GM10266 (cell line): ENCODE measurements around the gene DOK5.

Experiments
- DNase-seq: peaks from one replicate; pipeline ENCODE4 v3.0.0; 2012; ENCODE audit errors: extremely low spot score
- CTCF ChIP-seq: IDR thresholded peaks from 2 replicates; pipeline ENCODE4 v1.5.1; 2012; ENCODE audit warnings: mild to moderate bottlenecking, low read depth; ENCODE audit not compliant: control insufficient read depth, insufficient read depth; ENCODE audit errors: missing control alignments

DOK5 gene

DNA sequence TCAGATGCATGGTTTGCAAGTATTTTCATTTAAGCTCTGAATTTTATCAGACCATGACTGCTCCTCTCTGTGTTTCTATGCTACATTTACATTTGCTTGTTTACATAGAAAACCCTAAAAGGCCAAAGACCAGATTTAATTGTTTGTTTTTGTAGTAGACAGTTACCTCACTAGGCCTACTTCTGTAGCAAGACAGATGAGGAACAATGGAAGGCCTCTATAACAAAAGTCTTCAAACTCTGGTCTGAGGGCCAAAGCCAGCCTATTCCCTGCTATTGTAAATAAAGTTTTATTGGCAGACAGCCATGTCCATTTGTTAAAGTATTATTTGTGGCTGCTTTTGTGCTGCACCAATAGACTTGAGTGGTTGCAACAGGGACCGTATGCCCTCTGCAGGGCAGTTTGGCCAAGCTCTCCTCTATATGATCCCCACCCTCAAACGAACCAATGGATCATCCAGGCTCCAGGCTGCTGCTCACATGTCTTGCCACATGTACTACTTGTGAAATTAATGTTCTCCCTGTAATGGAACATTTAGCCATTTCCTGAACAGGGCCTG lies 182.0 kb downstream of the DOK5 start:
- no peak for TF ChIP-seq CTCF
- no peak for DNase-seq

DNA sequence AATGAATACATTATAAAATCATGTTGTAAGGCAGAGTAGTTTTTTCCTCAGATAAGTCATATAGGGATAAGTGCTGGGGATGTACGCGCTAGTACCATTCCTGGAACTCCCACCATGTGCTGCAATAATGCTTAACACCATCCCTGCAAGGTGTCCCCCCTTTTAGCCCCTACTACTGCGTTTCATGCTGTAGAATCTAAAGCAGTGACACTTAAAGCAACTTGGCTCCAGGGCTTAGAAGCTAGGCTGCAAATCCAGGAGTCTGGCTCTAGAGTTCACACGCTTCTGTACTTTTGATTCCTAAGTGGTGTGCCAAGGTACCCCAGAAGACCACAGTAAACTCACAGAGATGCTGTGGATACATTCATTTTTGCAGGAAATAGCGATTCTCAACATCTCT lies 183.1 kb downstream of the DOK5 start:
- no peak for TF ChIP-seq CTCF

GRCh38 chr20:54661265-54661664 lies 185.9 kb downstream of the DOK5 start:
- no peak for TF ChIP-seq CTCF
- DNase-seq: no peak

More for the DNA sequence above, 183.1 kb downstream of the DOK5 start:
- no peak for DNase-seq

DNA sequence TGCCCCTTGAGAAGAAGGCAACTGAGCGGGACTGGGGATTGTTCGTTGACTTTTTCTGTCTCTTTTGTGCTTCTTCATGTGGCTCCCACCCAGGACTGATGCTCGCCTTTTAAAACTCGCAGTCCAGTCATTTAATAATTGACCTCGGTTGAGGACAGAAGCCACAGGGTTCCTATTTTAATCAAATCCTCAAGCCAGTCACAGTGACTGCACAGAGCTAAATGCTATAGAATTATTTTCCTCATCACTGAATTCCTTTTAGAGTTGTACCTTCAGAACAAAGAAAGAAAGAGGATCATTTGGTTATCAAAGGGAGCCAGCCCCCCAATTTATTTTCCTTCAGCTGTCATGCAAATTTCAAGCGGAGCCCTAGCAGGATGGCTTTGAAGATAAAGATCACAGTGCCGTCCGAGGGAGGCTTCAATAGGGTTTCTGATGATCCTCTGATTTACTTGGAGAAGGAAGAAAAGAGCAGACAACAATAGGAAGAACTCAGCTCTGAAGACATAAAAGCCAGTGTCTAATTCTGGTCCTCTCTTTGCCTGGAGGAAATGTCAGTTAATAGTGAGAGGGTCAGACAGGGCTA lies 186.6 kb downstream of the DOK5 start:
- TF ChIP-seq CTCF: no peak
- no peak for DNase-seq

DNA sequence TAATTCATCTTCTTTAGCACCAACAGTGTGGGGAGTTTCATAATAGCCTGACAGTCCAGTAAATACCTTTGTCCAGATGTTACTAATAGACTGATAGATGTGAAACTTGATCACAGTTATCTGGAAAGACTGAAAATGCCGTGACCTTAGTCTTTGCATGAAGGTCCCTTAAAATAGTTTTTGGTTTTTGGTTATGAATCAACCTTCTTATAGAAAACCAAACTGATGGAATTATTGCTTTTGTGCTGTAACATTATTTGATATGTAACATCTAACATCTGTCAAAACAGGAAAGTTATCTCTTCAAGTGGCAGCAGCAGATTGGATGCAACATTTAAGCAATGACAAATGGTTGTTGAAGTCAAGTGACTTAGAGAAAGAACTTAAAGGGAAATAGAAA lies 190.4 kb downstream of the DOK5 start:
- DNase-seq: no peak
- no peak for TF ChIP-seq CTCF

GRCh38 chr20:54668271-54669039 lies 193.1 kb downstream of the DOK5 start:
- peak; percentile 31 for DNase-seq

More at GRCh38 chr20:54668271-54669039, 193.1 kb downstream of the DOK5 start:
- TF ChIP-seq CTCF: peak; percentile 68
